Effector CD4-positive, alpha-beta T cell (primary cell): Measurements from ENCODE around the gene RTF1.

Experiments used
- DNase-seq: peaks from one replicate; pipeline ENCODE4 v3.0.0-alpha.2; 2020

Gene RTF1

DNA sequence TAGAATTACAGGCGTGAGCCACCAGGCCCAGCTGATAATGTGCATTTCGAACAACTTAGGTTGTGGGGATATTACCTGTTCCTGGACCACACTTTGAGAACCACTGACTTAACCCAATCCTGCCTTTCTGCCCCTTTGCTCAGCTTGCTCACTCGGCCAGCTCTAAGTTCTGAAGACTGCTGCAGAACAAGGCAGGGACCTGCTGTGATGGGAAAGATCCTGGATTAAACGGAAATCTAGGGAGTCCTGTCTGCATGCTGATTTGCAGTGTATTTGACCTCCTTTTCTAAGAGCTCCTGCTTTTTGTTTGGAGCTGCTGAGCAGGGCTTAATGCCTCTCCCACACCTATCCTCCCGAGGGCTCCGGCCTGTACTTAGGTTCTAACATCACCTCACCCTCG is 93.8 kb downstream of the RTF1 start:
- no peak for DNase-seq

DNA sequence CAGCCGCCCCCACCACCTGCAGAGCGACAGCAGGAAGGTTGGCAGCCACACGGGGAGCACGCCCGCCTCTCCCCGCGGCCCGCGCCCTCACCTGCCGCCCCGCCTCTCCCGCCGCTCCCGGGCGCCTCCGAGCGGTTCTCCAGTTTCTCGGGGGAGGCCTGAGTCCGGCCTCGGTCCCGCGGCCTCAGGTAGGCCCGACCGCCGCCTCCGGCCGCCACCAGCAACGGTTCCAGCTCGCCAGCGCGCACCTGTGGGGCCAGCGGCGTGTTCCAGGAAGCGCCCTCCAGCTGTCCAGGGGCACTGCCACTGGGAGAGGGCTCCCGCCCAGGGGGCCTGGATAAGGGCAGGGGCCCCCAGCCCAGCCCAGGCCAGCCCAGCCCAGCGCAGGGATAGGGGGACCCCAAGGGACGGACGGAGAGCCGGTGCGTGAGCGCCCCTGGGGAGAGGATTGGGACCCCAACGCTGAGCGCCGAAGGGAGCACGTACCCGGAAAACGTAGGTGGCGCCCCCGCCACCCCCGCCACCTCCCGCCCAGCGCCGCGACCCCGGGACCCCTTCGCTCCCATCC is 94.5 kb downstream of the RTF1 start:
- no peak for DNase-seq

GRCh38 chr15:41511899-41512369 is 95.0 kb downstream of the RTF1 start:
- DNase-seq = no peak

DNA sequence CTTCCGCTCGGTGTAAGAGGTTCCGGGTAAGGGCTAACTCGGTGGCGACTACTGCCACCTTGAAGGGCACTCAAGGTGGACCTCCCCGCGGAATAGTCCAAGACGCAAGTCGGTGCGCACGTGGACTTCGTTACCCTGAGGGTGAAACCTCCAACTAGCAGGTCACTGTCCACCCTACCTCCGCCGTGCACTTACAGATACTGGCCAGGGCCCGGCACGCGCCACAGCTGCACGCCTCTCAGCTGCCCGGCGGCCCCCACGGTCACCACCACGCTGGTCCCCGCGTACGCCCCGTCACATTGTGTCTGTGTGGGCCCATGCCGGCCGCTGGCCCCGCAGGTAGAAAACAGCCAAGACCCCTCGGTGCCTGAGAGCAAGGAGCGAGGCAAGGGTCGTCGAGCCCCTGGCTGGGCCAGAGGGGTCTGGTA is 95.6 kb downstream of the RTF1 start:
- no peak for DNase-seq

- DNase-seq = no peak
Observed at GRCh38 chr15:41512940-41513505, 96.1 kb downstream of the RTF1 start.

- no peak for DNase-seq
Observed at GRCh38 chr15:41513506-41514227, 96.8 kb downstream of the RTF1 start, which contains the start of gene LTK. Gene LTK, minus strand, starts transcription at chr15:41513827. Its CDS starts 118 bp downstream, at chr15:41513709.

GRCh38 chr15:41517895-41518449 is 101.1 kb downstream of the RTF1 start:
- DNase-seq = no peak

DNA sequence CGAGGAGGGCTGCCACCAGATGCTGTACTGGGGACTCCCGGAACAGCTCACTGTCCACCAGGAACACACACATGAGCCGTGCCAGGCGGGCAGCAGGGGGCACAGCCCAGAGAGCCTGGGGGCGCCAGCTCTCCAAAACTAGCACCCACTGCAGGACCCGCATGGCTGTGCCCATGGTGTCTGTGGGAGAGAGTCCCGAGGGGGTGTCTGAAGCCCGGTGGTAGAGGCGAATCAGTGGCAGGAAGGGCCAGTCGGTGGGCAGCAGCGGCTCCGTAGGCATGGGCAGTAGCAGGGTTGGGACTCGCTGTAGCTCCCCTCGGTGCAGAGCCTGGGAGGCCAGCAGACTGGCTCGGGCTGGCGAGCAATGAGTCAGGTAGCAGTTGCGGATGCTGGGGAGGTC is 103.7 kb downstream of the RTF1 start:
- no peak for DNase-seq

DNA sequence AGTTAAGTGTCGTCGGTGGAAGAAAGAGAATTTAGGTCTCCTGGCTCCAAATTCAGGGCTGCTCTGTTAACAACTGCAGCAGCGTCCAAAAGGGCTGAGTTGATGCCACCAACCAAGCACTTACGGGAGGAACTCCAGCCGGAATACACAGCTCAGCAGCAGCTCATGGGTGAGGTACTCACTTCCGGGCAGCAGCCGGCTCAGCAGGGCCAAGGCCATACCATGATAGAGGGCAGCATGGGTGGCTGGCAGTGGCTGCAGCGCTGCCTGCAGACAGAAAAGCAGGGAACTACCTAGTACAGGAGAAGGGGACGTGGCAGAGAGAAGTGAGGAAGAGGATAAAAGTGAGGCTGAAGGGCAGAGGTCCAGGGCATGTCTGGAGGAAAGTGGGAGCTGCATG is 104.7 kb downstream of the RTF1 start:
- no peak for DNase-seq

DNA sequence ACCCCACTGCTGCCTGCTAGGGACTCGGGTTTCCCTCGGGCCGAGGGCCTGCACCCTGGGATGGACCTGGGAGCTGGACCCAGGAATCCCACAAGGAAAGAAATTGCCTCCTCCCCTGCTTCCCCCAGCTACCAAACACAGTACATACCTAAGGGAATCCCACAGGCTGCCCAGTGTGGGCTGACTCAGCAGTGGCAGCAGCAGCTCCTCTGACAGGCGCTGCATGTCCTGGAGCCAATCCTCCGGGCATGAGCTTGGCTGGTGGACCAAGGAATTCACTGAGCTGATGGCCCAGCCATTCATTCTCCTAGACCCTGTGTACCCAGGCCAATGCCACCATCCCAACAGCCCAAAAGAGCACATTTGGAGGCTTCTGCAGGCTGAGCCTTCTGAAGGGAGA is 106.2 kb downstream of the RTF1 start:
- no peak for DNase-seq

GRCh38 chr15:41530363-41530956 is 113.6 kb downstream of the RTF1 start:
- no peak for DNase-seq
